GM20000 (cell line): ENCODE measurements around the gene MSLN.

ENCODE experiments used
- DNase-seq: peaks from one replicate; pipeline ENCODE4 v3.0.0; 2012; ENCODE audit warnings: low spot score
- TF ChIP-seq, protein P1 (sequence below): IDR thresholded peaks from 2 replicates; pipeline ENCODE4 v1.5.1; 2012; ENCODE audit warnings: mild to moderate bottlenecking, control low read depth; ENCODE audit errors: extremely low read depth, missing control alignments

The MSLN gene

DNA sequence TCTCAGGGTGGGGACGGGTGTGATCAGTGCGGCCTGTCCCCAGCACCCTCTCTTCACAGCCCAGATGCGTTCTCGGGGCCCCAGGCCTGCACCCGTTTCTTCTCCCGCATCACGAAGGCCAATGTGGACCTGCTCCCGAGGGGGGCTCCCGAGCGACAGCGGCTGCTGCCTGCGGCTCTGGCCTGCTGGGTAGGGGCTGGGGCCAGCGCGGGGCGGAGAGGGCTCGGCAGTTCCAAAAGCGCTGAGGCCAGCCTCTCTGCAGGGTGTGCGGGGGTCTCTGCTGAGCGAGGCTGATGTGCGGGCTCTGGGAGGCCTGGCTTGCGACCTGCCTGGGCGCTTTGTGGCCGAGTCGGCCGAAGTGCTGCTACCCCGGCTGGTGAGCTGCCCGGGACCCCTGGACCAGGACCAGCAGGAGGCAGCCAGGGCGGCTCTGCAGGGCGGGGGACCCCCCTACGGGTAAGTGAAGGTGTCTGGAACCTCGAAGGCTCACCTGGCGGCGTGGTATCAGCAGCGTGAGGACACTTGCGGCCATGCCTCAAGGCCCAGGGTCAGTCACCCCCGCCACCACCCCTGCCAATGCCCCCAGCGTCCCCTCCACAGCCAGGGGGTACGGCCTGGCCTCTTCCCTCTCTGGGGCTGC, 4.4 kb downstream of the MSLN start:
- no peak for DNase-seq
- TF ChIP-seq, protein P1, sequence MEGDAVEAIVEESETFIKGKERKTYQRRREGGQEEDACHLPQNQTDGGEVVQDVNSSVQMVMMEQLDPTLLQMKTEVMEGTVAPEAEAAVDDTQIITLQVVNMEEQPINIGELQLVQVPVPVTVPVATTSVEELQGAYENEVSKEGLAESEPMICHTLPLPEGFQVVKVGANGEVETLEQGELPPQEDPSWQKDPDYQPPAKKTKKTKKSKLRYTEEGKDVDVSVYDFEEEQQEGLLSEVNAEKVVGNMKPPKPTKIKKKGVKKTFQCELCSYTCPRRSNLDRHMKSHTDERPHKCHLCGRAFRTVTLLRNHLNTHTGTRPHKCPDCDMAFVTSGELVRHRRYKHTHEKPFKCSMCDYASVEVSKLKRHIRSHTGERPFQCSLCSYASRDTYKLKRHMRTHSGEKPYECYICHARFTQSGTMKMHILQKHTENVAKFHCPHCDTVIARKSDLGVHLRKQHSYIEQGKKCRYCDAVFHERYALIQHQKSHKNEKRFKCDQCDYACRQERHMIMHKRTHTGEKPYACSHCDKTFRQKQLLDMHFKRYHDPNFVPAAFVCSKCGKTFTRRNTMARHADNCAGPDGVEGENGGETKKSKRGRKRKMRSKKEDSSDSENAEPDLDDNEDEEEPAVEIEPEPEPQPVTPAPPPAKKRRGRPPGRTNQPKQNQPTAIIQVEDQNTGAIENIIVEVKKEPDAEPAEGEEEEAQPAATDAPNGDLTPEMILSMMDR: no peak

DNA sequence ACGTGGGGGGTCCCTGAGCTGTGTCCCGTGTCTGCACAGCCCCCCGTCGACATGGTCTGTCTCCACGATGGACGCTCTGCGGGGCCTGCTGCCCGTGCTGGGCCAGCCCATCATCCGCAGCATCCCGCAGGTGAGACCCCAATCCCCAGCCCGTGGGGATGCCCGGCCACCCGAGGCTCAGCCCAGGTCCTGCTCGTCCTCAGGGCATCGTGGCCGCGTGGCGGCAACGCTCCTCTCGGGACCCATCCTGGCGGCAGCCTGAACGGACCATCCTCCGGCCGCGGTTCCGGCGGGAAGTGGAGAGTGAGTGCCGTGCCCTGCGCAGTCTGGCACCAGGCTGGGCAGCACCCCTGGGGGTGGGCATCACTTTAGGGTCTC, 4.9 kb downstream of the MSLN start:
- TF ChIP-seq, protein P1: no peak
- DNase-seq: no peak

DNA sequence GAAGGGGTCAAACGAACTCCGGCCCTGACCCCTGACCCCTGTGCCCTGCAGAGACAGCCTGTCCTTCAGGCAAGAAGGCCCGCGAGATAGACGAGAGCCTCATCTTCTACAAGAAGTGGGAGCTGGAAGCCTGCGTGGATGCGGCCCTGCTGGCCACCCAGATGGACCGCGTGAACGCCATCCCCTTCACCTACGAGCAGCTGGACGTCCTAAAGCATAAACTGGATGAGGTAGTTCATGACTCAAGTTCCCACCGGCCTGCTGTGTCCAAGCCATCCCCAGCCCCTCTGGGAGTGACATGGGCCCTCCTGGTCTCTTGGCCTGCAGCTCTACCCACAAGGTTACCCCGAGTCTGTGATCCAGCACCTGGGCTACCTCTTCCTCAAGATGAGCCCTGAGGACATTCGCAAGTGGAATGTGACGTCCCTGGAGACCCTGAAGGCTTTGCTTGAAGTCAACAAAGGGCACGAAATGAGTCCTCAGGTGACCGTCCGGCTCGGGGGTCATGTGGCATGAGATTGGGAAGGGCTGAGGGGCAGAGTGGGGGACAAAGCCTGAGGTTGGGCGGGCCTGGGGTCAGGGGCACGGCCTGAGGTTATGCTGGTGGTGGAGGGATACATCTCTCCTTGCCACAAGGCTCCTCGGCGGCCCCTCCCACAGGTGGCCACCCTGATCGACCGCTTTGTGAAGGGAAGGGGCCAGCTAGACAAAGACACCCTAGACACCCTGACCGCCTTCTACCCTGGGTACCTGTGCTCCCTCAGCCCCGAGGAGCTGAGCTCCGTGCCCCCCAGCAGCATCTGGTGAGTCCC, 5.7 kb downstream of the MSLN start:
- no peak for DNase-seq
- TF ChIP-seq, protein P1: no peak

DNA sequence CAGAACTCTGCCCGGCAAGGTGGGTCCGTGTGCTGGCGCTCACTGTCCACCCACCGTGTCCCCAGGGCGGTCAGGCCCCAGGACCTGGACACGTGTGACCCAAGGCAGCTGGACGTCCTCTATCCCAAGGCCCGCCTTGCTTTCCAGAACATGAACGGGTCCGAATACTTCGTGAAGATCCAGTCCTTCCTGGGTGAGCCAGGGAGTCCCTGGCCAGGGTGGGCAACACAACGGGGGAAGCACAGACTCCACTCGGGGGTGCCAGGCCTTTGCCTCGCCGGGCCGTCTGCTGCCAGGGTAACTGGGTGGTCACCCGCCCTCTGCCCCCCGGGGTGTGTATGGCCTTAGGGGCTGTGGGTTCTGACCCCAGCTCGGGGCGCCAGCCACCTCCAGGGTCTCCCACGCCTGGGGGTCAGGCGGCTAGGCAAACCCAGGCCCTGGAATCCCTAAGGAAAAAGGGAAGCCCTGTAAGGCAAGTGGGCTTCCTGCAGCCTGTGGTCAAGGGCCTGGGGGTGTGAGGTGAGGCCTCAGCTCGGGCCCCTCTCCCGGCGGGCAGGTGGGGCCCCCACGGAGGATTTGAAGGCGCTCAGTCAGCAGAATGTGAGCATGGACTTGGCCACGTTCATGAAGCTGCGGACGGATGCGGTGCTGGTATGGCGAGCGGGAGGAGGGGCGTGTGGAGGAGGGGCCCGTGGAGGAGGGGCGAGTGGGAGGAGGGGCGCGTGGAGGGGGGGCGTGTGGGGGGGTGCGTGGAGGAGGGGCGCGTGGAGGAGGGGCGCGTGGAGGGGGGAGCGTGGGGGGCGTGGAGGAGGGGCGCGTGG, 6.5 kb downstream of the MSLN start:
- DNase-seq: no peak
- TF ChIP-seq, protein P1: no peak

DNA sequence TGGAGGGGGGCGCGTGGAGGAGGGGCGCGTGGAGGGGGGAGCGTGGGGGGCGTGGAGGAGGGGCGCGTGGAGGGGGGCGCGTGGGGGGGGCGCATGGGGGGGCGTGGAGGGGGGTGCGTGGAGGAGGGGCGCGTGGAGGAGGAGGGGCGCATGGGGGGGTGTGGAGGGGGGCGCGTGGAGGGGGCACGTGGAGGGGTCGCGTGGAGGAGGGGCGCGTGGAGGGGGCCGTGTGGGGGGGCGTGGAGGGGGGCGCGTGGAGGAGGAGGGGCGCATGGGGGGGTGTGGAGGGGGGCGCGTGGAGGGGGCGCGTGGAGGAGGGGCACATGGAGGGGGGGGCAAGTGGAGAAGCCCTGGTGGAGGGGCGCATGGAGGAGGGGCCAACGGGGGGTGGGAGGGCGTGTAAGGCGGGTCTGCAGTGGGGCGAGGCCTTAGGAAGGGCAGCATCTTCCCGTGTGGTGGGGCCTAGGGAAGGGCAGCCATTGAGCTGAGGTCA, 7.3 kb downstream of the MSLN start:
- TF ChIP-seq, protein P1: no peak
- DNase-seq: no peak

DNA sequence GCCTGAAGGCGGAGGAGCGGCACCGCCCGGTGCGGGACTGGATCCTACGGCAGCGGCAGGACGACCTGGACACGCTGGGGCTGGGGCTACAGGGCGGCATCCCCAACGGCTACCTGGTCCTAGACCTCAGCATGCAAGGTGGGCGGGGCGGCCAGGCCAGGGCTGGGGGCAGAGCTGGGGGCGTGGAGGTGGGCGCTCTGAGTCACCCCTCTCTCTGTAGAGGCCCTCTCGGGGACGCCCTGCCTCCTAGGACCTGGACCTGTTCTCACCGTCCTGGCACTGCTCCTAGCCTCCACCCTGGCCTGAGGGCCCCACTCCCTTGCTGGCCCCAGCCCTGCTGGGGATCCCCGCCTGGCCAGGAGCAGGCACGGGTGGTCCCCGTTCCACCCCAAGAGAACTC, 7.9 kb downstream of the MSLN start:
- TF ChIP-seq, protein P1: no peak
- DNase-seq: no peak

DNA sequence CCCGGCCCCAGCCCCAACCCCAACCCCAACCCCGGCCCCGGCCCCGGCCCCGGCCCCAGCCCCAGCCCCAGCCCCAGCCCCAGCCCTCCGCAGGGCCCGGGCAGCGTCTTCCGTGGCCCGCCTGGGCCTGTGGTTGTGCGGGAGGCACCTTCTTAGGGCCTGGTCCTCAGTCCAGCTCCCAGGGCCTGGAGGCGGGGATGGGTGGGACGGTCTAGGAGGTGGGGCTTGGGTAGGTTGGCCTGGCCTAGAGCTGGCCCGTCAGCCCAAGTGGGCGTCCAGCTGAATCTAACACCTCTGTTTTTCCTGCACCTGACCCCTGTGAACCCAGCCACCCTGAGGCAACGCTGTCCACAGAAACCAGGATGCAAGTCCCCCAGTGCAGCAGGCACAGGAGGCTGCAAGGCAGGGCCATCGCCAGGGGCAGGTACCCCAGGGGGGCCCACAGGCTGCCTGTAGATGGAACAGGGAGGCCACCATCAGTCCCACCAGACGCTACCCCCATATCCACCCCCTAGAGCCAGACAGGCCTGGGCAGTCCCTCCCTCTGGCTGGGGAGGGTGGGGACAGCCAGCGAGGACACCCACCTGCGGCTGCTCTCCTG, 8.8 kb downstream of the MSLN start:
- DNase-seq: no peak

More for the DNA sequence above, 8.8 kb downstream of the MSLN start:
- TF ChIP-seq, protein P1: no peak
